HUES48 (cell line): ENCODE data around the gene FASN.

ENCODE experiments used
- H3K27ac ChIP-seq: one replicate; pipeline ENCODE4 v1.7.0; 2013; ENCODE audit warnings: low read depth, low read length, inconsistent platforms
- H3K27me3 ChIP-seq: 2 replicates; pipeline ENCODE4 v1.6.1; 2013; ENCODE audit warnings: mild to moderate bottlenecking, low read length; ENCODE audit not compliant: control insufficient read depth, insufficient read depth
- H3K36me3 ChIP-seq: 2 replicates; pipeline ENCODE4 v1.6.1; 2013; ENCODE audit warnings: low read length; ENCODE audit not compliant: control insufficient read depth, insufficient read depth
- H3K4me1 ChIP-seq: 2 replicates; pipeline ENCODE4 v1.6.1; 2013; ENCODE audit warnings: mild to moderate bottlenecking, low read length; ENCODE audit not compliant: control insufficient read depth, insufficient read depth
- H3K4me3 ChIP-seq: 2 replicates; pipeline ENCODE4 v1.5.1; 2013; ENCODE audit warnings: mild to moderate bottlenecking, low read depth, low read length
- H3K9ac ChIP-seq: 2 replicates; pipeline ENCODE4 v1.6.1; 2013; ENCODE audit warnings: mild to moderate bottlenecking, low read depth, low read length, moderate library complexity
- H3K9me3 ChIP-seq: 2 replicates; pipeline ENCODE4 v1.6.1; 2013; ENCODE audit warnings: low read length; ENCODE audit not compliant: control insufficient read depth, insufficient read depth

The FASN gene

DNA sequence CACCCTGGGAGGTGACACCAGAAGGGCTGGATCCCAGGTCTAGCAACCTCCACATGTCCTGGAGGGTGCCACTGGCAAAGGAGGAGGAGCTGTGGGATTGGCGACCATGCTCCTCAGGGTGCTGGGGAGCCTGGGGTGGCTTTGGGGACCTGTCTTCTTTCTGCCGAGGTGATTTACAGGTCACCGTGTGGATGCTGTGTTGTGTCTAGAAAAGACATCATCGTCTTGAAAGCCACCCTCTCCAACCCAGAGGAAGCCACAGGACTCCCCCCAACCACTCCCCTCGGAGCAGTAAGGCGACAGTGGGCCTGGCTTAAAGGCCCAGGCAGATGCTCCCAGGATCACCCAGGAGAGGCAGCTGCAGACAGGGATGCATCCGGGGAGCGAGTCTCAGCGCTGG is 29.7 kb upstream of the FASN start:
- Histone ChIP-seq H3K36me3 (no peaks in the 10 kb centered on the region), H3K9me3 (no peaks in the 10 kb centered on the region), H3K27me3 (no peaks in the 10 kb centered on the region), H3K27ac (no peak overlapping the region), H3K4me3 (no peak overlapping the region), H3K4me1 (no peaks in the 10 kb centered on the region), H3K9ac (no peak overlapping the region)

DNA sequence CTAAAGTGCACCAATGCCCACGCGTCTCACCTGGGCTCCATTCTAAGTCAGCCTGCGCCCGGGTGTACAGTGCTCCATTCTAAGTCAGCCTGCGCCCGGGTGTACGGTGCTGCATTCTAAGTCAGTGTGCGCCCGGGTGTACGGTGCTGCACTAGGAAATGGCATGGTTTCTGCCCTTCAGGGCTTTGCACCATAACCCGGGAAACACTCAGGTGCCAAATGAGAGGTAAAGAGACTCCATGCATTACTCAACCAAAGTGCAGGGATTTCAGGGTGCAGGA is 29.2 kb upstream of the FASN start:
- no peaks in the 10 kb centered on the region for H3K27me3 ChIP-seq
- no peaks in the 10 kb centered on the region for H3K4me1 ChIP-seq
- H3K9ac ChIP-seq: no peak overlapping the region
- no peak overlapping the region for H3K4me3 ChIP-seq
- no peaks in the 10 kb centered on the region for H3K36me3 ChIP-seq
- no peaks in the 10 kb centered on the region for H3K9me3 ChIP-seq
- H3K27ac ChIP-seq: no peak overlapping the region

DNA sequence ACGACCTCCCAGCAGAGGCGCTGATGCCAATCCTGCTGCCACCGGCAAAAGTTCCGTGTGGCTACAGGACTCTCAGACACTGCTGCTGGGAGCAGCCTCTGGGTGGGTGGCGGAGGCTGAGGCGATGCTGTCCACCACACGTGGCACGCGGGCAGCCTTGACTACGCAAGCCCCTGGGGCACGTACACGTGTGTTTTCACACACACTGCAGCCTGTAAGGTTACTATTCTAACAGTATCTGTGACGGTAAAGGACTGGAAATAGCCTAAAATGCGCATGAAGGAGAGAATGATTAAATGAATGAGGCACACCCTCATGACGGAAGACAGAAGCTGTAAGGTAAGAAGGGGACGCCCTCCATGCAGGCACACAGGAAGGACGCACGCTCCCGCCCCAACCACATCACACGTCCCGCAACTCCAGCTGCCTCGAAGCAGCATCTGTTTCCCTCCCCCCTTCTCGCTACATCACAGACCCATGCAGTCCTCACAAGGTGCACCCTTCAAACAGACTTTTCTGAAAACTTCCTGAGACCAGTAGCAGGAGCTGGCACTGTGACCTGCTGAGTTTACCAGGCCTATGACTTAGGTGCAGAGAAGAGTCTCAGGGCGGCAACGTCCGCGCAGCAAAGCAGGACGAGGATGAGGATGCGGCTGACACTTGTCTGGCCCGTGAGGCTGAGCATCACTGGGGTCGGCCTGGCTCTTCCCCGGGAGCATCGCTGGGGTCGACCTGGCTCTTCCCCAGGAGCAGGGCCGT is 28.7 kb upstream of the FASN start:
- Histone ChIP-seq H3K9ac (no peak overlapping the region), H3K27ac (no peak overlapping the region), H3K27me3 (no peaks in the 10 kb centered on the region), H3K36me3 (no peaks in the 10 kb centered on the region), H3K4me3 (no peak overlapping the region), H3K9me3 (no peaks in the 10 kb centered on the region), H3K4me1 (no peaks in the 10 kb centered on the region)

DNA sequence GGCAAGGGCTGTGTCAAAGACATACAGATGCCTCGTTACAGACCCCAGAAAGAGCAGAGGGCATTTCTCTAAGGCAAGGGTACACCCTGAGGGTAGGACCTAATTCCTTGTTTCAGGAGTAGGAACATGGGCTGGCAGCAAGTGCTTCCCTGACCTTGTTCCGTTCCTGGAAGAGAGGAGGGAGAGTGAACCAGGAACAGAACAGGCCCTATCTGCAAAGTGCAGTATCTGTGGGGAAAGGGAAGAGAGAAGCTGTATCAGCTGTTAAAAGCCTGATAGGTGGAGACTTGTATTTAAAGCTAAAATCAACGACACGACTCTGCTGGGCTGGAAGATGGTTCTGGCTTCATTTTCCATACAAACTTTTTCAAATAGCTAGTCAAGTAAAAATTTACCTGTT is 26.1 kb upstream of the FASN start:
- no peaks in the 10 kb centered on the region for H3K9me3 ChIP-seq
- no peaks in the 10 kb centered on the region for H3K27me3 ChIP-seq
- no peaks in the 10 kb centered on the region for H3K4me1 ChIP-seq
- H3K9ac ChIP-seq: no peak overlapping the region
- H3K4me3 ChIP-seq: no peak overlapping the region
- no peak overlapping the region for H3K27ac ChIP-seq
- H3K36me3 ChIP-seq: no peaks in the 10 kb centered on the region

DNA sequence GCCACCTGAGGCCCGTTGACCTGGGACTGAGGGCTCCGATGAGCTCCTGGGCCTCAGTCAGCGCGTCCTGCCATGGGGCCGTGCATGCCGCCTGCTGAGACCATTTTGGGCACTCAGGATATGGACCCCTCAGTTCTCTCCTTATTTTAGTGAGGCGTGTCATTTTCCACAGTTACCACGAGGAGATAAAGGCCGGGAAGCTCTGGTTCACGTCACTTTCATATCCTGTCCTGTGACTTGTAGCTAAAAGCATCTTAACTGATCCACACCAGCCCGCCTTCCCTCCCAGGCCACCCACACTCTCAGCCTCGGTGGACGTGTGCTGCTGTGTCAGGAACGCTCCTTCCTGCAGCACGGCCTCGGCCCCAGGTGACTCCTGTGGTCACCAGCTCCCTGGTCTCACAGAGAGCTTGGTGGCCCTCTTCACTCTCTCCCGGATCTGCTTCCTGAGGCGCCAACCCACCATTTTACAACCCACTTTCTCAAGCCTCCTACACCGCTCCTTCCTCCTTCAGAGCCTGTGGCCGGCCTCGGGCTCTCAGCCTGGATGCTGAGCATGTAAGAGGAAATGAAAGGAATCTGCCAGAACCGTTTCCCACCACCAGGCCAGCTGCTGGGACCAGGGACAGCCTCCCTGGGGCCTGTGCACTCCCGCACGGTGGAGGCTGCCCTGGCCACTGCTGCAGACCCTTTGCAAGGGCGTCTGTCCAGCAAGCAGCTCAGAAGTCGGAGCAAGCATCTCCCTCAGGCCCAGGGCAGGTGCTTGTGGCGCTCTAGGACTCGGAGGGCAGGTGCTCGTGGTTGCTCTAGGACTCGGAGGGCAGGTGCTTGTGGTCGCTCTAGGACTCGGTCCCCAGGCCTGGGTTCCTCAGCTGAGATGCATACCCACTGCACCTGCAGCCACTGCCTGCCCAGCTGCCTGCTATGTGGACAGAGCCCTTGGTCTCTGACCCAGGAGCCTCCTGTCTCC is 23.9 kb upstream of the FASN start:
- Histone ChIP-seq H3K27ac (no peak overlapping the region), H3K9ac (no peak overlapping the region), H3K9me3 (no peaks in the 10 kb centered on the region), H3K36me3 (no peaks in the 10 kb centered on the region), H3K4me3 (no peak overlapping the region), H3K27me3 (no peaks in the 10 kb centered on the region), H3K4me1 (no peaks in the 10 kb centered on the region)

DNA sequence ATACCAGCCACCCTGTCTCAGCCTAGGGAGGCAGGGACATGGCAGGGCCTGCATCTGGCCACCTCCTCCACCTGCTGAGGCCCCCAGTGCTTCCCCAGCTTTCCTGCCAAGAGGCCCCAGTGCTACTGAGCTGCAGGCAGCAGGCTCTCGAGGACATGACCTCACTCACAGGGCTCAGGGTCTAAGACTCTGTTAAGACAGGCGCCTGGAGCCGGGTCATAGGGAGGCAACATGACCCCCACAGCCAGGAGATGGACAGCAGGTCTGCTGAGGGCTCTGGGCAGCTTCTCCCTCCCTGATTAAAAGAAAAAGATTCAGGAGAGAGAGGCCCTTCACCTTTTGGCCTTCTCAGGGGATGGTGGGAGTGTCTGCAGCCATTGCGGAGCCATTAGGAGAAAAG is 23.2 kb upstream of the FASN start:
- no peak overlapping the region for H3K9ac ChIP-seq
- no peak overlapping the region for H3K4me3 ChIP-seq
- H3K36me3 ChIP-seq: no peaks in the 10 kb centered on the region
- H3K27ac ChIP-seq: no peak overlapping the region
- no peaks in the 10 kb centered on the region for H3K27me3 ChIP-seq
- H3K9me3 ChIP-seq: no peaks in the 10 kb centered on the region
- H3K4me1 ChIP-seq: no peaks in the 10 kb centered on the region

DNA sequence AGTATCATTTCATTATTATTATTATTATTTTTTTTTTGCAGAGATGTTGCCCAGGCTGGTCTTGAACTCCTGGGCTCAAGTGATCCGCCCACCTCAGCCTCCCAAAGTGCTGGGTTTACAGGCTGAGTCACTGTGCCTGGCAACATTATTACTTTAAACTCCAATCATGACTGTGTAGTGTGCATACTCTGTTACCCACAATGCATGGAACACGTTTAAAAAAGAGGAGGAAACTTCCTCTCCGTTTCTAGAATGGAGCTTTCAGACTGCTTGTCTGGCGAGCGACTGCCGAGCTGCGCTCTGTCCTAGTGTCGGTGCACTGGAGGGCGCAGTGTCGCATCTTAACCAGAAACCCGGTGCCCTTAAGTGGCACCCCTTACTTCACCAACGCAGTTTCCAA is 22.1 kb upstream of the FASN start:
- no peak overlapping the region for H3K27ac ChIP-seq
- H3K9ac ChIP-seq: no peak overlapping the region
- H3K4me3 ChIP-seq: no peak overlapping the region
- H3K27me3 ChIP-seq: no peaks in the 10 kb centered on the region
- no peaks in the 10 kb centered on the region for H3K4me1 ChIP-seq
- H3K9me3 ChIP-seq: no peaks in the 10 kb centered on the region
- H3K36me3 ChIP-seq: no peaks in the 10 kb centered on the region

DNA sequence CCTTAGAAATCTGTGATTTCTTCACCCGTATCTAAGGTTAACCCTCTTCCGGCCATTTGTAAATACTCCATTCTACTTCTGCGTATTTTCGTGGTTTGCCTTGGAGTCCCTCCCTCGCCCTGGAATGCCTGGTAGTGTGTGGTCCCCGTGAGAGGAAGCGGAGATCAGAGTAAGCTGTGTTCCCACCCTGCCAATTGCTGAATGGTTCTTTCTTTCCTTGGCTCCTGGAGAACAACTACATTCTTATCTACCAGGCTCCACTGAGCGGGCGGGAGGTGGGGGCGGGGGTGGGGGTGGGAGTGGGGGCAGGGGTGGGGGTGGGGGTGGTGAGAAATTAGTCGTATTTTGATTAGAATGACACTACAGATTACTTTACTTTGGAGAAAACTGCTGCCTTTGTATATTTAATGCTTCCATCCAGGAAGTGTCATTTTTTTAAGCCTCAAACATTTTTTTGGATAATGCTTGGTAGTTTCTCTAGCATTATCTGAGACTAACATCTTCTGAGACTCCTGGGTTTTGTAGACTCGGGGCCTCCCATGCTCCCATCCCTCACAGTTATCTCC is 20.9 kb upstream of the FASN start:
- no peaks in the 10 kb centered on the region for H3K27me3 ChIP-seq
- H3K27ac ChIP-seq: peak overlapping the region; percentile 61
- no peak overlapping the region for H3K4me3 ChIP-seq
- H3K4me1 ChIP-seq: no peaks in the 10 kb centered on the region
- H3K9ac ChIP-seq: no peak overlapping the region
- H3K9me3 ChIP-seq: no peaks in the 10 kb centered on the region
- no peaks in the 10 kb centered on the region for H3K36me3 ChIP-seq

DNA sequence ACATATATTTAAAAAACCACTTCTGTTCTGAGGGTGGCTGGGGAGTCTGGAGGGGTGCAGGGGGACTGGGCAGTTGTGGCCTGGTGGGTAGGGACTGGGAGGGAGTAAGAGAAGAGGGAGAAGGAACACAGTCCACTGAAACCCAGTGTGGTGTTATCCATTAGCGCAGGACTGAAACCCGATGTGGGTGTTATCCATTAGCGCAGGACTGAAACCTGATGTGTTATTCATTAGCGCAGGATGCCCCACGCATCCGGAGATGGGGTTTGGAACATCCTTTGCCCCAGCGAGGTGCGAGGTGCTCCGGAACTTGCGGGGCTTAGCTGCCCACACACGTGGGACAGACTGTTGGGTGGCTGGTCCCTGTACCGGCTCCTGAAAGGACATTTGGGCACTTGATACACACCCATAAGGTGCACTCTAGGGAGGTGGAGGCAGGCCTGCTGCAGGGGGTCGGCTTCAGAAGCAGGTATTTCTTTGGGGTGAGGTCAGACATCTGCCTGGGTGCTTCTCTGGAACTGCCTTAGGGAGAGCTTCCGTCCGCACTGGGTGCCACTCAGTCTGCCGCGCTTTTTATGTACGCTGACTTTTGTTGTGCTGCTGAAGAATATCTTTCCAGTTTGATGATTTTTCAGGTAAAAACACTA is 20.3 kb upstream of the FASN start:
- Histone ChIP-seq H3K27me3 (no peaks in the 10 kb centered on the region), H3K4me3 (no peak overlapping the region), H3K9me3 (no peaks in the 10 kb centered on the region), H3K4me1 (no peaks in the 10 kb centered on the region), H3K36me3 (no peaks in the 10 kb centered on the region), H3K9ac (no peak overlapping the region), H3K27ac (peak overlapping the region; percentile 61)

DNA sequence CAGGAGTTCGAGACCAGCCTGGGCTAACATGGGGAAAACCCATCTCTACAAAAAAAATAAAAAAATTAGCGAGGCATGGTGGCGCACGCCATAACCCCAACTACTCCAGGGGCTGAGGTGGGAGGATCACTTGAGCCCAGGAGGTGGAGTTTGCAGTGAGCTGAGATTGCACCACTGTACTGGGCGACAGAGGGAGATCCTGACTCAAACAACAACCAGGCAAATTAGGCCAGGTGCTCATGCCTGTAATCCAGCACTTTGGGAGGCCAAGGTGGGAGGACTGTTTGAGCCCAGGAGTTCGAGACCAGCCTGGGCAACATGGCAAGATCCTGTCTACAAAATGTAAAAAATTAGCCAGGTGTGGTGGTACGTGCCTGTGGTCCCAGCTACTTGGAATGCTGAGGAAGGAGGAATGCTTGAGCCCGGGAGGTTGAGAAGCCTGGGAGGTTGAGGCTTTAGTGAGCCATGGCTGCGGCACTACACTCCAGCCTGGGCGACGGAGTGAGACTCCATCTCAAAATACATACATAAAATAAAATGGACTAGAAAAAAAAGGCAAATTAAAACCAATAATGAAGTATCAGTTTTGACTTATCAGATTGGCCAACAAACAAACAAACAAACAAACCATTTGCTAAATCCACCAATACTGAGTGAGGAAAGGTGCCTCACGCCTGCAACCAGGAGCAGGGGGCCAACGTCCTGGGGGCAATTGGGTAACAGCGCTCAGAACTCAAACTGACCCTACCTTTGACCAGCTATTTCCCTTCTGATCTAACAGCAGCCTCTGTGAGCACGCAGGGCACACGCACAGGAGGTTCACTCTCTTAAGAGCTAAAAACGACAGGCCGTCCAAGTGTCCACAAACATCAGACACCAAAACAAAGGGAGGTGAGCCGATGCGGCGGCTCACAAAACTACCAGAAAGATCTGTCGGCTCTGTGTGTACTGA is 19.4 kb upstream of the FASN start:
- H3K9ac ChIP-seq: no peak overlapping the region
- no peak overlapping the region for H3K27ac ChIP-seq
- no peaks in the 10 kb centered on the region for H3K27me3 ChIP-seq
- H3K9me3 ChIP-seq: no peaks in the 10 kb centered on the region
- H3K36me3 ChIP-seq: no peaks in the 10 kb centered on the region
- H3K4me1 ChIP-seq: no peaks in the 10 kb centered on the region
- no peak overlapping the region for H3K4me3 ChIP-seq
